Pulmonary artery endothelial cell (primary cell): ENCODE data around the gene CTSV. TPM values are rescaled to one million over a fixed set of nuclear protein-coding genes. Genes with fewer than 3 reads are reported as not detected.

Experiments used
- total RNA-seq: library from RNA; depleted of rRNA; stranded (reverse); fragments of >200 nt; gene quantifications from 2 replicates; pipeline ENCODE4 v1.2.3, GENCODE V29; 2014

The CTSV gene
- total RNA-seq, 1 donor from 2014 or later = 1.1 TPM

Other genes starting within 250 kb of the CTSV start
- 2.9 and 4.2 TPM in 2 replicates for gene ZNF782, start 184.6 kb downstream of the CTSV start, total RNA-seq
- not detected in 2 replicates for gene NUTM2G, start 110.3 kb downstream of the CTSV start, total RNA-seq